ENCODE results near the gene C10orf67.

DNA sequence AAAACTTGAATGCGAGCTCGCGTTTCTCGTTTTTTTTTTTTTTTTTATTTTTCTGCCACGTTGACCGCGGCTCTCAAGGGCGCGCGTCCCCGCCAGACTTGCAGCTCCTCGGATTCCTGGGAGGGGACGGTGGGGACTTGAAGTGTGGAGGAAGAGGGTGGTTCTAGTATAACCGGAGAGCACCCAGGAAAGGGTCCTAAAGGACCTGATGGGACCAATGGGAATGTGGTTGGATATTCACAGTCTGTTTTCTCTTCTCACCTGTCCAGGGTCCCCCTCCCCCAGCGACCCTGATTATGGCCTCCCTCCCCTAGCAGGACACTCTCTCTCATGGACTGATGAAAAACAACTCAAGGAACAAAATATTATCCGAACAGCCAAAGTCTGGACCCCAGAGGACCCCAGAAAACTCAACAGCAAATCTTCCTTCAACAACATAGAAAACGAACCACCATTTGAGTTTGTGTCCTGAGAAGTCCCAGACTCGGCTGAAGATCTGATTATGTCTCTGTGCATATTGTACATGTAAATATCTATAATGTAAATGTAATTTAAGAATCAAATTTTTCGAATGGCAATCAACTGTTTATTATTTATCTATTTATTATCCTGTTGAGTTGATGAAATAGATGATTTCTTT, 151.0 kb downstream of the C10orf67 start:
- TF ChIP-seq CTCF (IDR thresholded peaks at IDR 0.05) (no peak), POLR2A (IDR thresholded peaks at IDR 0.05) (no peak)
